GM23248 (cell line): ENCODE data around the gene TLL1. TPM values are rescaled to one million over a fixed set of nuclear protein-coding genes. Genes with fewer than 3 reads are reported as not detected.
A peak's percentile ranks its signal among the peaks of the same experiment; 100 is the strongest.

Experiments
- DNase-seq: peaks from one replicate; pipeline ENCODE4 v3.0.0-alpha.2; 2015
- H2AFZ ChIP-seq: fragments of 200-600 bp; sonication (generic); 2 replicates; pipeline ENCODE4 v1.6.1; 2016; ENCODE audit warnings: antibody characterized with exemption
- H3F3A ChIP-seq: fragments of 200-600 bp; sonication (generic); 2 replicates; pipeline ENCODE4 v1.6.1; 2016; ENCODE audit warnings: mild to moderate bottlenecking, antibody characterized with exemption, mixed run types; ENCODE audit not compliant: insufficient read depth
- H3K27ac ChIP-seq: fragments of 200-600 bp; sonication (generic); 2 replicates; pipeline ENCODE4 v1.5.1; 2016; ENCODE audit warnings: mild to moderate bottlenecking
- H3K27me3 ChIP-seq: fragments of 200-600 bp; sonication (generic); replicated peaks from 2 replicates; pipeline ENCODE4 v1.6.1; 2016; ENCODE audit warnings: mild to moderate bottlenecking; ENCODE audit not compliant: insufficient read depth
- H3K36me3 ChIP-seq: fragments of 200-600 bp; sonication (generic); 2 replicates; pipeline ENCODE4 v1.6.1; 2016; ENCODE audit warnings: low read depth, mild to moderate bottlenecking
- H3K4me1 ChIP-seq: fragments of 200-600 bp; sonication (generic); 2 replicates; pipeline ENCODE4 v1.6.1; 2016; ENCODE audit warnings: mild to moderate bottlenecking; ENCODE audit not compliant: insufficient read depth
- H3K4me2 ChIP-seq: fragments of 200-600 bp; sonication (generic); one replicate; pipeline ENCODE4 v1.6.1; 2016; ENCODE audit warnings: mild to moderate bottlenecking; ENCODE audit not compliant: unreplicated experiment
- H3K4me3 ChIP-seq: fragments of 200-600 bp; sonication (generic); 2 replicates; pipeline ENCODE4 v1.5.1; 2016; ENCODE audit warnings: mild to moderate bottlenecking
- H3K79me2 ChIP-seq: fragments of 200-600 bp; sonication (generic); 2 replicates; pipeline ENCODE4 v1.6.1; 2016; ENCODE audit warnings: mild to moderate bottlenecking; ENCODE audit not compliant: insufficient read depth
- H3K9ac ChIP-seq: fragments of 200-600 bp; sonication (generic); 2 replicates; pipeline ENCODE4 v1.6.1; 2016; ENCODE audit warnings: mild to moderate bottlenecking
- H3K9me2 ChIP-seq: fragments of 200-600 bp; sonication (generic); 2 replicates; pipeline ENCODE4 v1.6.1; 2016; ENCODE audit warnings: mixed run types, mild to moderate bottlenecking, moderate library complexity; ENCODE audit not compliant: insufficient read depth
- H3K9me3 ChIP-seq: fragments of 200-600 bp; sonication (generic); one replicate; pipeline ENCODE4 v1.6.1; 2017; ENCODE audit warnings: low read depth
- H4K20me1 ChIP-seq: fragments of 200-600 bp; sonication (generic); 2 replicates; pipeline ENCODE4 v1.6.0; 2016; ENCODE audit not compliant: insufficient read depth
- EZH2 ChIP-seq: fragments of 200-600 bp; sonication (generic); IDR thresholded peaks from 2 replicates; pipeline ENCODE4 v1.6.1; 2018; ENCODE audit warnings: antibody characterized with exemption, mild to moderate bottlenecking; ENCODE audit not compliant: insufficient read depth, poor library complexity, severe bottlenecking
- EZH2phosphoT487 ChIP-seq: fragments of 200-600 bp; sonication (generic); IDR thresholded peaks from 2 replicates; pipeline ENCODE4 v1.6.1; 2018; ENCODE audit warnings: antibody characterized with exemption, moderate library complexity, mild to moderate bottlenecking, low read depth; ENCODE audit not compliant: insufficient read depth
- WGBS, 2 experiments: methylation state at CpG; one replicate each; pipeline ENCODE4 v1.1.6; 2015 to 2017; ENCODE audit warnings: low lambda C conversion rate in 2 of 2, low coverage in 1 of 2; ENCODE audit errors: missing lambda C conversion rate in 2 of 2; 5-methylcytosine and 5-hydroxymethylcytosine counted together
- in situ Hi-C: fragments of 300-500 bp; cut with MboI; formaldehyde crosslinking; loops from 2 replicates; pipeline ENCODE4 v1.15.0; 2020
- polyA plus RNA-seq: library from polyadenylated mRNA; unstranded; fragments of >200 nt; fragmentation: Nextera tagmentation; extraction: Ambion mirVana; gene quantifications from 2 replicates; pipeline ENCODE4 v1.2.1, GENCODE V29; 2016
- total RNA-seq: library from RNA; depleted of rRNA; stranded (reverse); fragments of >200 nt; shearing (Covaris generic); gene quantifications from 2 replicates; pipeline ENCODE4 v1.2.3, GENCODE V29; 2014

Gene TLL1
- total and polyA plus RNA-seq, 2 experiments from 2014 or later: not detected

GRCh38 chr4:166078383-166078782 lies 205.3 kb downstream of the TLL1 start:
- H3K36me3 ChIP-seq: no peaks in the 10 kb centered on the region
- no peaks in the 10 kb centered on the region for H3K9me2 ChIP-seq
- in situ Hi-C loops: loop anchor here (25.0 kb wide), 1 partner anchor 941 kb away; no protein-coding TSS in a partner anchor
- H3K4me1 ChIP-seq: no peaks in the 10 kb centered on the region
- H3K27ac ChIP-seq: no peak overlapping the region
- H4K20me1 ChIP-seq: no peaks in the 10 kb centered on the region
- H3K9ac ChIP-seq: no peak overlapping the region
- no peaks in the 10 kb centered on the region for H3K9me3 ChIP-seq
- H2AFZ ChIP-seq: no peak overlapping the region
- H3K4me2 ChIP-seq: no peak overlapping the region
- H3K4me3 ChIP-seq: no peak overlapping the region
- TF ChIP-seq EZH2: no peak
- TF ChIP-seq EZH2phosphoT487: no peak
- no peaks in the 10 kb centered on the region for H3K27me3 ChIP-seq
- 15 to 21% methylated on average over 3 of the region's 3 CpGs for WGBS, 2 experiments
- DNase-seq: no peak
- H3F3A ChIP-seq: no peaks in the 10 kb centered on the region
- H3K79me2 ChIP-seq: no peaks in the 10 kb centered on the region

GRCh38 chr4:166078955-166079354 lies 205.9 kb downstream of the TLL1 start:
- H4K20me1 ChIP-seq: no peaks in the 10 kb centered on the region
- H3K4me3 ChIP-seq: no peak overlapping the region
- no peak for TF ChIP-seq EZH2
- TF ChIP-seq EZH2phosphoT487: no peak
- no peak overlapping the region for H2AFZ ChIP-seq
- no peaks in the 10 kb centered on the region for H3K36me3 ChIP-seq
- H3K27me3 ChIP-seq: no peaks in the 10 kb centered on the region
- H3K27ac ChIP-seq: no peak overlapping the region
- H3K4me2 ChIP-seq: no peak overlapping the region
- H3K9me2 ChIP-seq: no peaks in the 10 kb centered on the region
- in situ Hi-C loops: loop anchor here (25.0 kb wide), 1 partner anchor 942 kb away; no protein-coding TSS in a partner anchor
- peak; percentile 1 for DNase-seq
- H3K9ac ChIP-seq: no peak overlapping the region
- no peaks in the 10 kb centered on the region for H3K4me1 ChIP-seq
- no peaks in the 10 kb centered on the region for H3K79me2 ChIP-seq
- no peaks in the 10 kb centered on the region for H3K9me3 ChIP-seq
- 10 to 14% methylated on average over 2 of the region's 2 CpGs for WGBS, 2 experiments
- no peaks in the 10 kb centered on the region for H3F3A ChIP-seq

DNA sequence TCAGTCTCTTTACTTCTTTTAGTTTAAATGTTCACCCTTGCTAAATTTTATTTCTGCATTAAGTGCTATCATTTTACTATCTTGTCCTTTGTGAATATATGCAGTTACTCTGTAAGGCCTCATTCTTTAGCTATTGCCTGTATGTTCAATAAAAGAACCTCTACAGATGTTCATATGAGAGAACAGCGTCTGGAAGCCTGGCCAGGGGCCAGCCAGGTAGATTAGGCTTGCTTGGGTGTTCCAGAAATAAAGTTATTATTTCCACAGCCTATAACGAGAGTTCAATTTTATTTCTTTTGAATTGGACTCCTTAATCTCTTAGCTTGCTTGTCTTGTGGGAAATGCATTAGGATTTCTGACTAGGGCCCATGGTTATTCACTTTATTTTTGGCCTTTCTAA lies 214.5 kb downstream of the TLL1 start:
- no peak for DNase-seq
- in situ Hi-C loops: loop anchor here (25.0 kb wide), 1 partner anchor 950 kb away; no protein-coding TSS in a partner anchor
- Histone ChIP-seq H3K27me3 (no peaks in the 10 kb centered on the region), H4K20me1 (no peaks in the 10 kb centered on the region), H3K4me1 (no peaks in the 10 kb centered on the region), H3K36me3 (no peaks in the 10 kb centered on the region), H3K79me2 (no peaks in the 10 kb centered on the region), H3K9me2 (no peaks in the 10 kb centered on the region), H3K9me3 (no peaks in the 10 kb centered on the region), H3K27ac (no peak overlapping the region), H3K9ac (no peak overlapping the region), H2AFZ (no peak overlapping the region), H3F3A (no peaks in the 10 kb centered on the region), H3K4me3 (no peak overlapping the region), H3K4me2 (no peak overlapping the region)
- WGBS, 2 experiments: 0 to 7% methylated on average over 2 of the region's 2 CpGs
- TF ChIP-seq EZH2: no peak

DNA sequence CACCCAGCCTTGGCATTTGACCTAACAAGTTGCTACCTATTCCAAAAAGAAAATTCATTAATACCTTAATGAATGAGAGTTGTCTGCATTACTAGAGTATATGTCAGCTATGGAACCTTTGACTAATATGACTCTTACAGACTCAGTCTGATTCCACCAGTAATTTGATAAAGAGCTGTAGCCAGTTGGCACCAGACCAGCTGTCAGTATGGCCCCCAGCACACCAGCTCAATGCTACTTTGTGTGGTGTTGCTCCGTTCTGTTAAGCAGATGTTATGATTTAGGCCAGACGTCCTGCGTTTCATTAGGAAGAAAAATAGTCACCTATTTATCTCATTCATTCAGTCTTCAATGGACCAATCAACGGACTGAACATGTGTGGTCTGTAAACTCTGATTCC lies 215.5 kb downstream of the TLL1 start:
- Histone ChIP-seq H3K4me1 (no peaks in the 10 kb centered on the region), H3K9me3 (no peaks in the 10 kb centered on the region), H3K4me3 (no peak overlapping the region), H3F3A (no peaks in the 10 kb centered on the region), H3K9ac (no peak overlapping the region), H3K79me2 (no peaks in the 10 kb centered on the region), H3K27ac (no peak overlapping the region), H3K36me3 (no peaks in the 10 kb centered on the region), H2AFZ (no peak overlapping the region), H4K20me1 (no peaks in the 10 kb centered on the region), H3K9me2 (no peaks in the 10 kb centered on the region), H3K4me2 (no peak overlapping the region), H3K27me3 (no peaks in the 10 kb centered on the region)
- no peak for DNase-seq
- WGBS, 2 experiments: 10 to 24% methylated on average over 4 of the region's 4 CpGs
- no peak for TF ChIP-seq EZH2phosphoT487
- TF ChIP-seq EZH2: no peak
- in situ Hi-C loops: loop anchor here (25.0 kb wide), 1 partner anchor 951 kb away; no protein-coding TSS in a partner anchor

- Histone ChIP-seq H3K4me2 (no peak overlapping the region), H3K9me2 (no peaks in the 10 kb centered on the region), H3K27ac (no peak overlapping the region), H3K36me3 (no peaks in the 10 kb centered on the region), H3K9me3 (no peaks in the 10 kb centered on the region), H4K20me1 (no peaks in the 10 kb centered on the region), H3K9ac (no peak overlapping the region), H3F3A (no peaks in the 10 kb centered on the region), H3K4me1 (no peaks in the 10 kb centered on the region), H3K79me2 (no peaks in the 10 kb centered on the region), H3K27me3 (no peaks in the 10 kb centered on the region), H2AFZ (no peak overlapping the region), H3K4me3 (no peak overlapping the region)
- in situ Hi-C loops: loop anchor here (5.0 to 25.0 kb wide), 2 partner anchors 554 to 954 kb away; no protein-coding TSS in a partner anchor
- WGBS, 2 experiments: 36 to 47% methylated on average over 3 of the region's 3 CpGs
- TF ChIP-seq EZH2phosphoT487 (no peak), EZH2 (no peak)
- DNase-seq: no peak
Observed at GRCh38 chr4:166091146-166091545, 218.1 kb downstream of the TLL1 start.
